DMS 273 (cell line): Measurements from ENCODE around the gene PABPC4L.
A peak's percentile ranks its signal among the peaks of the same experiment; 100 is the strongest.
"Not testable (repeated sequence)": the region's sequence is repeated elsewhere in the genome, so short reads cannot be mapped to it uniquely, and the experiment has no call there.

Source experiments
- DNase-seq: peaks from one replicate; lab custom pipeline; 2025; ENCODE audit not compliant: unreplicated experiment; lab: John Stamatoyannopoulos, UW

The PABPC4L gene

GRCh38 chr4:134201216-134202161 lies at the start of gene PABPC4L:
TSS of gene PABPC4L (minus strand) at chr4:134201789. CDS start at chr4:134201019, 770 bp downstream.
- DNase-seq, result peak; percentile 33

- no peak for DNase-seq
These were observed 49.7 kb upstream of the PABPC4L start for GRCh38 chr4:134251322-134251721.

GRCh38 chr4:134243742-134244713 lies 42.4 kb upstream of the PABPC4L start:
- peak; percentile 12 for DNase-seq

- no peak for DNase-seq
These were observed 17.5 kb upstream of the PABPC4L start for GRCh38 chr4:134219043-134219442.

GRCh38 chr4:134216411-134216810 lies 14.8 kb upstream of the PABPC4L start:
- no peak for DNase-seq

GRCh38 chr4:134215620-134216344 lies 14.2 kb upstream of the PABPC4L start:
- DNase-seq, result no peak

- not testable (repeated sequence) for DNase-seq
These were observed 6.4 kb upstream of the PABPC4L start for GRCh38 chr4:134207955-134208354.

GRCh38 chr4:134202166-134202956 lies 772 bp upstream of the PABPC4L start:
- DNase-seq, result no peak

- no peak for DNase-seq
These were observed 776 bp downstream of the PABPC4L start for GRCh38 chr4:134200811-134201215.

- DNase-seq, result no peak
These were observed 11.6 kb downstream of the PABPC4L start for GRCh38 chr4:134189949-134190348.

GRCh38 chr4:134189480-134189879 lies 12.1 kb downstream of the PABPC4L start:
- no peak for DNase-seq

- DNase-seq, result no peak
These were observed 22.9 kb downstream of the PABPC4L start for GRCh38 chr4:134178706-134179105.

GRCh38 chr4:134174271-134174670 lies 27.3 kb downstream of the PABPC4L start:
- DNase-seq, result no peak

- no peak for DNase-seq
These were observed 41.4 kb downstream of the PABPC4L start for GRCh38 chr4:134160211-134160610.

GRCh38 chr4:134154097-134154496 lies 47.5 kb downstream of the PABPC4L start:
- no peak for DNase-seq

GRCh38 chr4:134147941-134148340 lies 53.6 kb downstream of the PABPC4L start:
- DNase-seq, result no peak
